GM12891 (cell line): ENCODE measurements around the gene GPR17.

Experiments used
- DNase-seq: peaks from one replicate; pipeline ENCODE4 v3.0.0; 2011; ENCODE audit warnings: low spot score; ENCODE audit not compliant: insufficient read length
- FAIRE-seq: peaks from 2 replicates; lab custom pipeline; 2011; peaks lifted over from hg19 to GRCh38; lab: Jason Lieb, UNC
- PAX5 ChIP-seq: IDR thresholded peaks from 2 replicates; pipeline ENCODE4 v1.6.1; 2011; ENCODE audit warnings: low read length, moderate library complexity, mild to moderate bottlenecking; ENCODE audit not compliant: insufficient read depth, severe bottlenecking
- POLR2A ChIP-seq: IDR thresholded peaks from 2 replicates; pipeline ENCODE4 v1.6.1; 2011; ENCODE audit warnings: low read depth, low read length, control low read depth
- POLR2AphosphoS5 ChIP-seq: IDR thresholded peaks from 2 replicates; pipeline ENCODE4 v1.6.1; 2011; ENCODE audit warnings: low read depth, low read length, control low read depth
- POU2F2 ChIP-seq: IDR thresholded peaks from 2 replicates; pipeline ENCODE4 v1.6.1; 2011; ENCODE audit warnings: low read depth, mild to moderate bottlenecking, control low read depth, low read length, moderate library complexity
- SPI1 ChIP-seq: IDR thresholded peaks from 2 replicates; pipeline ENCODE4 v1.6.1; 2011; ENCODE audit warnings: low read depth, low read length, control low read depth
- TAF1 ChIP-seq: IDR thresholded peaks from 2 replicates; pipeline ENCODE4 v1.6.1; 2011; ENCODE audit warnings: low read depth, low read length, control low read depth

The GPR17 gene

GRCh38 chr2:127622561-127623387 lies 23.2 kb upstream of the GPR17 start:
- DNase-seq (peak; percentile 6), FAIRE-seq (no peak)
- TF ChIP-seq SPI1: no peak
- no peak for TF ChIP-seq POU2F2
- no peak for TF ChIP-seq POLR2AphosphoS5
- no peak for TF ChIP-seq POLR2A
- no peak for TF ChIP-seq TAF1
- TF ChIP-seq PAX5: no peak

DNA sequence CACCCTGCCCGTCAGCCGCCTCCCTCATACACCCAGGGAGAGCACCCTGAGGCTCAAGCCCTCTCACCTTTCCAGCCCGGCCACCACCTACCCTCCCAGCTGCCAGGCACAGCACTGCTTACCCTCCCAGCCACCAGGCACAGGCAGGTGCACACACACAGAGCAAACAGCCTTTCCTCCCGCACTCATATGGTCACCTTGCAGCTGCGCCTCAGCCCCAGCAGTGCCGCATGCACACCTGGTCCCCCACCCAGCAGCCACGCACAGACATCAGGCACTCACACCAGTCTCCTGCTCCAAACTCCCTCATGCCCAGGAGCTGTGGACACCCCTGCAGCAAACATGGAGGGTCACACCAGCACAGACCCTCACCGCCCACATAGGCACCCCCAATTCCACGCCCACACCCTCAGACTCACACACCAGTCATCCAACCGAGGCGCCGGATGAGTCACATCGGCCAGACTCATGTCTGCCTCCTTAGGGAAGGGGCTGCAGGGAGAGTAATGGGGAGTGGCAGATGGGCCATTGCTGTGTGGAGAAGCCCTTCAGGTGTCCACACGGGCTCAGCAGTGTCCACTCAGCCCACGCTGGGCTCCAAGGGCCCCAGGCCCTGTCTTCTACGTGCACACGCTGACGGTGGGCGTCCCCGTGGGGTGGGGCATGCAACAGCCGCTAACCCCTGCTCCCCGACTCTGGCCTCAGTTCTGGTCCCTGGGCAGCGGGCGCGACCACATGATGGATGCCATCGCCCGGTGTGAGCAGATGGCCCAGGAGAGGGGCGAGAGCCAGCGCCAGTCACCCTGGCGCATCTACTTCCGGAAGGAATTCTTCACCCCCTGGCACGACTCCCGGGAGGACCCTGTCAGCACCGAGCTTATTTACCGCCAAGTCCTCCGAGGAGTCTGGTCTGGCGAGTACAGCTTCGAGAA lies 22.3 kb upstream of the GPR17 start:
- TF ChIP-seq SPI1: no peak
- no peak for TF ChIP-seq POLR2A
- no peak for TF ChIP-seq PAX5
- no peak for TF ChIP-seq POU2F2
- no peak for TF ChIP-seq POLR2AphosphoS5
- TF ChIP-seq TAF1: no peak
- FAIRE-seq: no peak
- DNase-seq: no peak

DNA sequence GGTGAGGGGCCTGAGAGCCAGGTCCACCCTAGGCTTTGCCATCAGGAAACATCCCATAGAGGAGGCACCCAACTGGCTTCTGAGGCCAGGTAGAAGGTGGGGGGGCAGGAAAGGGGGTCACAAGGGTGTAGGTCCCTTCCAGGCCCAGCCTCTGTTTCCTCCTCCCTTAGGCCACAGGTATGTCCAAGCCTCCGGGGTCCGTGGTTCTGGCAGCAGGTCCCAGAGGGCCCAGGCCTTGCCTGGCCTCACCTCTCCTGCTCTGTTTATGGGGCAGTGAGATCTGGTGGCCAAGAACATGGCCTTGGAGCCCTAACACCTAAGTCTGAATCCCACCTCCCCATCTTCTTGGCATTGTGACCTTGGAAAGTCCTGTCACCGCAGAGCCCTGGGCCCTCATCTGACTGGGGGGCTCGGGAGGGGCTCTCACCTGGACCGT lies 21.6 kb upstream of the GPR17 start:
- FAIRE-seq (no peak), DNase-seq (no peak)
- TF ChIP-seq POU2F2 (no peak), SPI1 (no peak), TAF1 (no peak), PAX5 (no peak), POLR2AphosphoS5 (no peak), POLR2A (no peak)

GRCh38 chr2:127624756-127625571 lies 21.0 kb upstream of the GPR17 start:
- FAIRE-seq (no peak), DNase-seq (no peak)
- TF ChIP-seq PAX5 (no peak), POU2F2 (no peak), POLR2AphosphoS5 (no peak), SPI1 (no peak), TAF1 (no peak), POLR2A (no peak)

GRCh38 chr2:127625572-127625951 lies 20.4 kb upstream of the GPR17 start:
- no peak for DNase-seq
- TF ChIP-seq POLR2A (no peak), SPI1 (no peak), TAF1 (no peak), PAX5 (no peak), POLR2AphosphoS5 (no peak), POU2F2 (no peak)
- no peak for FAIRE-seq

DNA sequence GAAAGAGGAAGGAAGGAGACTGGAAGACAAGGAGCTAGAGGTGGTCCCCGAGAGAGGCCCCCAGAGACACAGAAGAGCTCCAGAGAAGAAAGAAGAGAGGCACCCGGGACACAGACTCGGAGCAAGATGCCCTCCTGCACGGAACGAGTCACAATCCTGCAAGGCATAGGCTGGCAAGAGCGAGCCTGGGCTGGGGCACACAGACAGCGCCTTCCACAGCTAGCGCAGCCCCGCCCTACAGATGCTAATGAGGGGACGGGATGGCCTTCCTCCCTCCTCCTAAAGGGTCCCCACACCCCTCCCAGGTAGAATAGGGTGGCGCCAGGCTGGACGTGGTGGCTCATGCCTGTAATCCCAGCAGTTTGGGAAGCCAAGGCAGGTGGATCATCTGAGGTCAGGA lies 19.8 kb upstream of the GPR17 start:
- DNase-seq (no peak), FAIRE-seq (no peak)
- TF ChIP-seq TAF1: no peak

DNA sequence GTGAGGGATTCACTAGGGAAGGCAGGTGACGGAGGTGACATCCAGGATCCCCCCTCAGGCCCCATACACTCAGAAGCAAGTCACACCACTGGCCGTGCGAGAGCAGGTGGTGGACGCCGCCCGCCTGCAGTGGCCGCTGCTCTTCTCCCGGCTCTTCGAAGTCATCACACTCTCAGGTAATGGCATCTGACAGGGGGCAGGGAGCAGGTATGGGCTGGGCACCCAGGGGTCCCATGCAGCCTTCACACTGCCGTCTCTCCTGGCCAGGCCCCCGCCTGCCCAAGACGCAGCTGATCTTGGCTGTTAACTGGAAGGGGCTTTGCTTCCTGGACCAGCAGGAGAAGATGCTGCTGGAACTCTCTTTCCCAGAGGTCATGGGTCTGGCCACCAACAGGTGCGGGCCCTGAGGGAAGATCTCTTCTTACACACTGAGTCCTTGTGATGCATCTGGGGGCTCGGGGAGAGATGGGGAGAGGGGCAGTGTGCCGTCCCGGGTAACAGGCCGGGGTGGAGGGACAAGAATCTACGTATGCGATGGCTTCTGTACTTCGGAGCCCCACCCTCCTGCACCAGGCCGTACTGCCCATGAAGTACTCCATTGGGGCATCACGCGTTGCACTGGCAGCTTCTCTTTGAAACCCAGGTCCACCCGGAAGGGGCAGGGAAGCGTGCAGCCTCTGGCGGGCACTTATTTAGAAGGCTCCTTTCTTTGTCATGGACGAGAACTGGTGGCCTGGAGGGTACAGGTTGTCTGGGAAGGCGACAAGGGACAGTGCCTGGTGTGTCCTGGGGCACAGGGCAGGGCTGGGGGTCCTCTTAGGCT lies 18.8 kb upstream of the GPR17 start:
- DNase-seq: no peak
- TF ChIP-seq POU2F2: no peak
- no peak for TF ChIP-seq PAX5
- no peak for TF ChIP-seq SPI1
- no peak for TF ChIP-seq POLR2A
- no peak for TF ChIP-seq POLR2AphosphoS5
- TF ChIP-seq TAF1: no peak
- FAIRE-seq: no peak

GRCh38 chr2:127627740-127628571 lies 18.0 kb upstream of the GPR17 start:
- FAIRE-seq (no peak), DNase-seq (no peak)
- TF ChIP-seq SPI1: no peak
- no peak for TF ChIP-seq PAX5
